IPS-18c (cell line): ENCODE data around the gene RAP1GAP.

Experiments
- H3K4me3 ChIP-seq: 2 replicates; pipeline ENCODE4 v1.7.0; 2013; ENCODE audit warnings: low read depth, mild to moderate bottlenecking, low read length, moderate library complexity; ENCODE audit not compliant: insufficient read depth
- H3K9me3 ChIP-seq: one replicate; pipeline ENCODE4 v1.6.1; 2013; ENCODE audit warnings: mild to moderate bottlenecking, low read length, moderate library complexity; ENCODE audit not compliant: control insufficient read depth, insufficient read depth

Gene RAP1GAP

DNA sequence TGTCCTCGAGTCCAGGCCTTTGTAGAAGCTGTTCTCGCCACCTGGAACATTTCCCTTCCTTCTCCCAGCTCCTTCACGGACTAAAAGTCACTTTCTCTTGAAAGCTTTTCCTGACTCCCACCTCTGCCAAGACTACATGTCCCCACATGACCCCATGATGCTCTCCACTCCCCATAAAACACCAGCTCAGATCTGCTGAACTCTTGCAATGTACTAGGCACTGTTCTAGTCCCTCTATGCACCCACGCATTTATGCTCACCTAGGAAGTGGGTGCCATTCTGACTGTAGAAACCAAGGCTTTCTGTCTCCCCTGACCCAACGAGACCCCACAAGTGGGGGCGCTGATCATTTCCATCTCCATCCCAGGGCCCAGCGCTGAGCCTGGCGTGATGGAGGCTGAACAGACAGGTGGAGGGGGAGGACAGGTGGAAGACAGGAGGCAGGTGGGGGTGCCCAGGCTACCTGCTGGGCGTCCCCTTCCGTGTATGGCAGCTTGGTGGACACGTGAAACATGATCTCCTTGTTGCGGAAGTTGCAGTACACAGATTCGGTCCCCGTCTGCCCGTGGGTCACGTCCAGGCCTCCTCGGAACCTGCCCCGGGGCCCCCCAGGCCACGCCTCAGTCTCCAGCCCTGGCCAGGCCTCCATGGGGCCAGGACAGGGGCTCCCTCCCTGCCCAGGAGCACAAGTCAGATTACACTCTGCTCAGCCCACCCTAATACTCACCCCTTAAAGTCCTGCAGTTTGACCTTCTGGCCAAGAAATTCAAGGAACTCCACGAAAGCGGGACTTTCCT, 58.0 kb downstream of the RAP1GAP start:
- H3K9me3 ChIP-seq = no peaks in the 10 kb centered on the region
- H3K4me3 ChIP-seq = no peak overlapping the region

DNA sequence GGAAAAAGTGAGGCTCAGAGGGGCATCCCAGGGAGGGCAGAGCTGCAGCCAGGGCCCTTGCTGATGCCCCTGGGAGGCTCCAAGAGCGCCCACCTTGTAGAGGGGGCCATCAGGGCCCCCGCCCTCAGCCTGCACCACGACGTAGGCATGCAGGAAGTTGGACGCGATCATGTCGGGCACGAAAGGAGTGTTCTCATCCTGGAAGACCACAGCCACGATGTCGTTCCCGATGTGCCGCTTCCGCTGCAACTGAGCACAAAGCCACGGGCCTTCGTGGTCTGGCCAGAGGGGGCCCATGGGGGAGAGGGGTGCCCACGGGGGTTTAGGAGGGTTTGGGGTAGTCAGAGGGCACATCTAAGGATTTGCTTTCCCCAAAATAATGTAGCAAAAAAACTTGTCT, 59.1 kb downstream of the RAP1GAP start:
- Histone ChIP-seq H3K4me3 (no peak overlapping the region), H3K9me3 (no peaks in the 10 kb centered on the region)

- Histone ChIP-seq H3K9me3 (no peaks in the 10 kb centered on the region), H3K4me3 (no peak overlapping the region)
Observed at GRCh38 chr1:21608798-21609197, 60.4 kb downstream of the RAP1GAP start.

GRCh38 chr1:21607549-21608529, 61.3 kb downstream of the RAP1GAP start:
- Histone ChIP-seq H3K4me3 (peak overlapping the region; percentile 38; the same call in 1 of the 2 replicates), H3K9me3 (no peaks in the 10 kb centered on the region)

DNA sequence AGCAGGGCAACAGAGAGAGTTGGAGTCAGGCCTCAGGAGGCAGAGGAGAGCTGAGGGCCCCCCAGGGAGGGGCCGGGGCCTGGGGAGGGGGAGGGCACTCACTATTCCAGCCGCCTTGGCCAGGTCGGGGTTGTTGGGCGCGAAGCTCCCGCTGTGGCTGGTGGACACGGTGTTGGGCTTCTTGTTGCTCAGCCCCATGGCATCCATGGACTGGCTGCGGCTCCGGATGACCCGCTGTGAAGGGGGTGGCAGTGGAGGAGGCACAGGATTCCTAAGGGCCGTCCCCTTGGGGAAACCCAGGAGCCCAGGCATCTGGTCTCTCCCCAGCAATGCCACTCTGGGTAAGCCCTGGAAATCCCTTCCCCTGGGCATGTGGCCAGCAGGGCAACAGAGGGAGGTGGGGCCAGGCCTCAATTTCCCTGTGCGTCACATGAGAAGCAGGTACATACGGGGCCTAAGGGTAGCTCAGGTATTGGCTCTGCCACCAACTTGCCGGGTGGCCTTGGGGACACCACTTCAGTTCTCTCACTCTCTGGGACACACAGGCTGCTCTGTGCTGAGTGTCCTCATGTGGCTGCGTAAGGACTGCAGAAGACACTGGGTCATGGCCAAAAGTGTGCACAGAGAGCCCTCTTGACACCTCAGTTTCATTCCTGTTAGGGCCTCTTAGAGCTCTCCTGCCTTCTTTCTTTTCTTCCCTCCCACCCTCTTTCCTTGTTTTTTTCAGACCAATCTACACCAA, 63.0 kb downstream of the RAP1GAP start:
- no peaks in the 10 kb centered on the region for H3K9me3 ChIP-seq

GRCh38 chr1:21605012-21605715, 64.0 kb downstream of the RAP1GAP start:
- H3K9me3 ChIP-seq = no peaks in the 10 kb centered on the region
- no peak overlapping the region for H3K4me3 ChIP-seq

More for the DNA sequence above, 63.0 kb downstream of the RAP1GAP start:
- H3K4me3 ChIP-seq = no peak overlapping the region

DNA sequence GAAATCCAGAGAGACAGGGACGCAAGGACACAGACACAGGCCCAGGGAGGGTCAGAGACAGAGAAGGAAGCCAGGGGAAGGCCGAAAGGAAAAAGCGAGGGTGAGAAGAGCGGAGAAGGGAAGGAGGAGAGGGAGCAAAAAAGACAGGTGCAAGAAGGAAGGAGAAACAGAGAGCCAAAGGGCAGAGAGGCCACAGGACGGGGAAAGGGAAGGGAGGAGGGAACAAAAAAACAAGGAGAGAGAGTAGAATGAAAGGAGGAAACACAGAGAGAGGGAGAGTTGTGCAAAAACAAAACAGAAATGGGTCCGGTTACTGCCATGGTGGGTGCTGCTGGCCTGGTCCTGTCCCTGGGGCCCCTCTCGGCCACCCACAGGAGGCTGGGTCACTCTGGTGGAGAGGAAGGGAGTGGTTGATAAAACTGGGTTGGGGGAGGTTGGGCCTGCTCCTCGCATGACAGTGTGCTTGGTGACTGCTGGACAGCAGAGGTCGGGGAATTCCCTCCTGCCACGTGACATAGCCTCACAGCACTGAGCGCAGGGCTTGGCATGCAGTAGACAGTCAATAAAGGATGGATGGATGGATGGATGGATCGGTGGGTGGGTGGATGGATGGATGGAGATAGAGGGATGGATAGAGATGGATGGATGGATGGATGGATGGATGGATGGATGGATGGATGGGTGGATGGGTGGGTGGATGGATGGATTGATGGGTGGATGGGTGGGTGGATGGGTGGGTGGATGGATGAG, 64.8 kb downstream of the RAP1GAP start:
- H3K9me3 ChIP-seq = no peaks in the 10 kb centered on the region
- H3K4me3 ChIP-seq = no peak overlapping the region

GRCh38 chr1:21603177-21604138, 65.7 kb downstream of the RAP1GAP start:
- H3K4me3 ChIP-seq = no peak overlapping the region
- no peaks in the 10 kb centered on the region for H3K9me3 ChIP-seq

DNA sequence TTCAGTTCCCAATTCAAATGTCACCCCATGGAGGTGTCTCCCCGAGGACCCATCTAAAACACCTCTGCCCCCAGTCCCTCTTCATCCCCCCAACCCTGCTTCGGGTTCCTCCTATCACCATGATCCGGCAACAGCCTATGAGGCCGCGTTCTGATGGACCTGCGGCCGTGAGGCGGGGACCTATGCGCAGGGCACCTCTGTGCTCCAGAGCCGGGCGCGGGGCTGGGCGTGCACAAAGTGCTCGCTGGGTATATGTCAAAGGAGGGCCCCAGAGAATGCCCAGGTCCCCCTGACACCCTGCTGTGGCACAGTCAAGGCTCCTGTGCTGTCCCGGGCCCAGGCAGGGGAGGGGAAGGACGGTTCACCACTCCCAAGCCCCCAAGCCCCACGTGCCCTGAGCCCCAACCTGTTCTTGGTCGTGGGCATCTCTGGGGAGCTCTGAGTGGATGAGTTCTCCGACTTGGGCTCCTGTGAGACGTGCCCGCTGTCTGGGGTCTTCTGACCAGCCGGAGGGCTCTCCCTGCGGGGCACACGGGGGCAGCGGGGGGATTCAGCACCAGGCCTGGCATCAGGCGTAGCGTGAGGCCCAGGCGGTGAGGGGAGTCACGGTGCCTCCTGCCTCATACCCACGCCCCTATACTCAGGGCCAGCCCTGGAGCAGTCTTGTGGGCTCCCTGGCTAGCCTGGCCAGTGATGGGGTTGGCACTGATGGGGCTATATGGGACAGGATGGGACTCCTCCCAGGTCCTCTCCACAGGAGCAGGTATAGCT, 67.7 kb downstream of the RAP1GAP start:
- Histone ChIP-seq H3K9me3 (no peaks in the 10 kb centered on the region), H3K4me3 (no peak overlapping the region)

DNA sequence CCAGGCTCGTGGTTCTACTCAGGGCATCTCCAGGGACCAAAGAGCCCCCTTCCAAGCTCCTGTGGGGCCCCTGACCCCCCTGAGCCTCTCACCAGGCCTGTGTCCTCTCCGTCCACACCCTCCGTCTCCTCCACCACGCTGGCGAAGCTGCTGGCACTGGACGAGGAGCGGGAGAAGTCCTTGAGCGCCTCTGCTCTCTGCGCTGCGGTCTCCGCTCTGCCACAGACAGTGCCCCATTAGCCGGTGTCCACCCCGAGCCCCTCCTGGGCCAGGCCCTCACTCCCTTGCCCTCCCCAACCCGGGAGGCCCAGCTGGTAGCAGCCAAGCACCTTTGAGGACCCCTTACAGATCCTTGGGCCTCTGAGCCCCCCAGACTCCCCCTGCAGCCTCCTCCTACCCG, 69.8 kb downstream of the RAP1GAP start:
- no peaks in the 10 kb centered on the region for H3K9me3 ChIP-seq

GRCh38 chr1:21598904-21599303, 70.3 kb downstream of the RAP1GAP start:
- no peak overlapping the region for H3K4me3 ChIP-seq
- no peaks in the 10 kb centered on the region for H3K9me3 ChIP-seq

More for the DNA sequence above, 69.8 kb downstream of the RAP1GAP start:
- no peak overlapping the region for H3K4me3 ChIP-seq

GRCh38 chr1:21598417-21598816, 70.7 kb downstream of the RAP1GAP start:
- no peaks in the 10 kb centered on the region for H3K9me3 ChIP-seq

DNA sequence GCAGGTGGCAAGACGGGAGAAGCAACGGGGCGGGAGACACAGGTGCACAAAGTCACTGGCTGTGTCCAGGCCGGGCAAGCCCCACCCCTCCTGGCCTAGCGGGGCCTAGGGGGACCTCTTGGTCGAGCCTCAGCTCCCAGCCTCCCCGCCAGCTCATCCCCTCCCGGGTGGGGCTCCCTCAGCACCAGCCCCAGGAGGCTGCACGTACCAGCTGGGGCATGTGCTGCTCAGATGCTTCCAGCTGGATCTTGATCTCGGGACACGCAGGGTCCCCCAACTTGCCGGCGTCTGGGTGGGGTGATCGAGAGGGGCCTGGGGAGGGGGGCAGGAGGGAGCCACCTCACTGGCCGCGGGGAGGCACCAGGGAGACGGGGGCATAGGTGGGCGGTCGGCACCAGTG, 71.4 kb downstream of the RAP1GAP start:
- Histone ChIP-seq H3K4me3 (no peak overlapping the region), H3K9me3 (no peaks in the 10 kb centered on the region)

More at GRCh38 chr1:21598417-21598816, 70.7 kb downstream of the RAP1GAP start:
- no peak overlapping the region for H3K4me3 ChIP-seq

DNA sequence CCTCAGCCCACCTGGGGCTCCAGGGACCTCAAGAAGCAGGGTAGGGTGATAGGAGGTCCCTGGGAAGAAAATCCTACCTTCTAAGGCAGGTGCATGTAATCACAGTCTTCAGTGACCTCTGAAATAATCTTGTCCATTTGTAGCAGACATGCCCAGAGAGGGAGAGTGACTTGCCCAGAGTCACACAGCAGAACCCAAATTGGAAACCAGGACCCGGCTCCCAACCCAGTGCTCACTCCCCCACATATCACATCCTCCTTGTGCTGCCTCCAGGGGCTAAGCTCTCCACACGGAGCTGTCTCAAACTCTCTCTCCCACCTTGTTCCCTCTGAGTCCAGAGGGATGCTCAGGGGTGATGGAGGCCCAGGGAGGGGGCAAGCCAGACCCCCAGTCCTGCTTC, 72.5 kb downstream of the RAP1GAP start:
- H3K9me3 ChIP-seq = no peaks in the 10 kb centered on the region

More for the DNA sequence above, 72.5 kb downstream of the RAP1GAP start:
- H3K4me3 ChIP-seq = no peak overlapping the region
